ENCODE data around the gene HOXC11.

DNA sequence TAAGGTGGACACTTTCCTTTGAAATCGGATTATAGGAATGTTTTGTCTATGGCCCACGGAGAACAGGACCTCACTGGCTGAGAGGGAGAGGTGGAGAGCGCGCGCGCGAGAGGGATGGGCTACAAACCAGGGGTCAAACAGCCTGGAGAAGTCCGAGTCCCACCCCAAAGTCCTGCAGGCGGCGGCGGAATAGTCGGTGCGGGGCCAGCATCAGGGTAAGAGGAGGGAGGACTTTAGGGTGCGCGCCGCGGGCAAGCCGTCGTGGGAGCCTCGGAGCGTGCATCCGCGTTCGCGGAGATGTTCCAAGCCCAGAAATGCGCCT, 32.6 kb downstream of the HOXC11 start:
- no peak for TF ChIP-seq POLR2A (IDR thresholded peaks at IDR 0.05)
- TF ChIP-seq, protein P1, sequence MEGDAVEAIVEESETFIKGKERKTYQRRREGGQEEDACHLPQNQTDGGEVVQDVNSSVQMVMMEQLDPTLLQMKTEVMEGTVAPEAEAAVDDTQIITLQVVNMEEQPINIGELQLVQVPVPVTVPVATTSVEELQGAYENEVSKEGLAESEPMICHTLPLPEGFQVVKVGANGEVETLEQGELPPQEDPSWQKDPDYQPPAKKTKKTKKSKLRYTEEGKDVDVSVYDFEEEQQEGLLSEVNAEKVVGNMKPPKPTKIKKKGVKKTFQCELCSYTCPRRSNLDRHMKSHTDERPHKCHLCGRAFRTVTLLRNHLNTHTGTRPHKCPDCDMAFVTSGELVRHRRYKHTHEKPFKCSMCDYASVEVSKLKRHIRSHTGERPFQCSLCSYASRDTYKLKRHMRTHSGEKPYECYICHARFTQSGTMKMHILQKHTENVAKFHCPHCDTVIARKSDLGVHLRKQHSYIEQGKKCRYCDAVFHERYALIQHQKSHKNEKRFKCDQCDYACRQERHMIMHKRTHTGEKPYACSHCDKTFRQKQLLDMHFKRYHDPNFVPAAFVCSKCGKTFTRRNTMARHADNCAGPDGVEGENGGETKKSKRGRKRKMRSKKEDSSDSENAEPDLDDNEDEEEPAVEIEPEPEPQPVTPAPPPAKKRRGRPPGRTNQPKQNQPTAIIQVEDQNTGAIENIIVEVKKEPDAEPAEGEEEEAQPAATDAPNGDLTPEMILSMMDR (IDR thresholded peaks at IDR 0.05), result no peak
